ENCODE results near the gene CELF2.

- TF ChIP-seq POLR2A (IDR thresholded peaks at IDR 0.05) = no peak
- TF ChIP-seq CTCF (IDR thresholded peaks at IDR 0.05) = no peak
- TF ChIP-seq POLR2AphosphoS5 (IDR thresholded peaks at IDR 0.05; ENCODE audit: insufficient read depth in 1 of 2, low read depth in 1 of 2) = no peak
These were observed 159.7 kb downstream of the CELF2 start for GRCh38 chr10:11177381-11177780.

Data from vagina (tissue), 2 donors.